VCaP (cell line): ENCODE results near the gene SYNDIG1.

Experiments
- H3K27ac ChIP-seq: fragments of 450-650 bp; 2 replicates; pipeline ENCODE4 v1.5.1; 2017
- TF ChIP-seq, protein P1 (sequence below): fragments of 450-650 bp; conservative IDR thresholded peaks from 2 replicates; pipeline ENCODE4 v1.5.1; 2017; ENCODE audit warnings: mild to moderate bottlenecking, moderate library complexity

Gene SYNDIG1

DNA sequence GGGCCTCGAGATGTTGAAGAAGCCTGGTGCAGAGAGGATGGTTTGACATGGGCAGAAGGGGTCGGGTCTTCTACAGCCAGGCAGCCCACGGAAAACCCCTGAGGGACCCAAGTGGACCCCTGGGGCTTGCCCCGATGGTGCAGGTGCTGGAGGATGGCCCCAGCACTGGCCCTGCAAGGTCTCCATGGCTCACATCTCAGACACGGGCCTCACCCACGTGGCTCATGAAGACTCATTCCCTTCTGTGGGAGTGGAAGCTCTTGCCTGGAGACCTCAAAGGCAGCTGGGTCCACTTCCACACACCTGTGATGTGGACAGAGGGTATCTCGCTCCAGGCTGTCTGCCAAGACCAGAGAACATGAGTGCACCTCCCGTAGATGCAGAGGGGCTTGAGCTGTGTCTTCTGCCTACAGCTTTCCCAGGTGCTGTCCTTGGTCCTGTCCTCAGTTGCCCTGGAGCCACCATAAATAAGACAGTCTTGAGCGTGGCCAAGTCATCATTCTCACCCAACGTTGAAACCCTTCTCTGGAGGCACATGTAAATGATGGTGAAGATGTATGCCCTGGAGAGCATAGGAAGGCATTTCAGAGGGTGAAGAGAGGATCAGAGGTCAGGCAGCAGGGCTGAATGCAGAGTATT lies 108.0 kb downstream of the SYNDIG1 start:
- TF ChIP-seq, protein P1, sequence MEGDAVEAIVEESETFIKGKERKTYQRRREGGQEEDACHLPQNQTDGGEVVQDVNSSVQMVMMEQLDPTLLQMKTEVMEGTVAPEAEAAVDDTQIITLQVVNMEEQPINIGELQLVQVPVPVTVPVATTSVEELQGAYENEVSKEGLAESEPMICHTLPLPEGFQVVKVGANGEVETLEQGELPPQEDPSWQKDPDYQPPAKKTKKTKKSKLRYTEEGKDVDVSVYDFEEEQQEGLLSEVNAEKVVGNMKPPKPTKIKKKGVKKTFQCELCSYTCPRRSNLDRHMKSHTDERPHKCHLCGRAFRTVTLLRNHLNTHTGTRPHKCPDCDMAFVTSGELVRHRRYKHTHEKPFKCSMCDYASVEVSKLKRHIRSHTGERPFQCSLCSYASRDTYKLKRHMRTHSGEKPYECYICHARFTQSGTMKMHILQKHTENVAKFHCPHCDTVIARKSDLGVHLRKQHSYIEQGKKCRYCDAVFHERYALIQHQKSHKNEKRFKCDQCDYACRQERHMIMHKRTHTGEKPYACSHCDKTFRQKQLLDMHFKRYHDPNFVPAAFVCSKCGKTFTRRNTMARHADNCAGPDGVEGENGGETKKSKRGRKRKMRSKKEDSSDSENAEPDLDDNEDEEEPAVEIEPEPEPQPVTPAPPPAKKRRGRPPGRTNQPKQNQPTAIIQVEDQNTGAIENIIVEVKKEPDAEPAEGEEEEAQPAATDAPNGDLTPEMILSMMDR, result no peak
- no peak overlapping the region for H3K27ac ChIP-seq

DNA sequence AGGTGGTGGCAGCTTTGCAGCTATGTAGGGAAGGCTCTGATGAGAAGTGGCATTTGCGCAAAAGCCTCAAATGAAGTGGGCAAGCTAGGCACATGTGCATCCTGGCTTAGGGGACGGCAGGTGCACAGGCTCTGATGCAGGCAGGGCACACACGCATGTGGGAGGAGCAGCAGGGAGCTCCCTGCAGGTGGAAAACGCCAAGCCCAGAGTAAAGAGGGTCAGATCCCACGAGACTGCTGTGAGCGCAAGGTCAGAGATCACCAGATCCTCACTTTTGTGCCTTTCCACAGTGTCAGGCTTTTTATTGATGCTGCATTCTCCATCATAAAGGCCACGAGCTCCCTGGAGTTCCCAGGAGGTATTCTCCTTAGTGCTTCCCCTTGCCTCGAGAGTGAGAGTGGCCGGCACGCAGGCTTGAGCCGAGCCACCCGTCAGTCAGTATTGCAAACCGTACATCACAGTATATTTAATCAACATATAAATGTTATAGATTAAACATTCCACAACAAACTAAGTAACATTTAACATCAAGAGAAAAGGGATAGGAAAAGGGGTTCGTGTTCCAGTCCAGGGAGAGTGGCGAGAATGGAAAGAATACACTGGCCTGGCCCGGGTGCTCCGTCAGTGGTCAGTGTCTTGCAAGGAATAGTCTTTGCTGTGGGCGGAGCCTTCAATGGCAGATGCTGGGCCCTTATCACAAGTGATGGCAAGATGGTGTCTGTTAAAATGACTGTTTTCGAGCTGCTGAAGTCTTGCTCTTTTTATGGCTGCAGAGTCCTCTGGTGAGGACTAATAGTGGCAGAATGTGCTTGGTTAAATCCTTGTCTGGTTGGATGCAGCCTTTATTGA lies 109.4 kb downstream of the SYNDIG1 start:
- TF ChIP-seq, protein P1, result no peak
- H3K27ac ChIP-seq, result no peak overlapping the region

DNA sequence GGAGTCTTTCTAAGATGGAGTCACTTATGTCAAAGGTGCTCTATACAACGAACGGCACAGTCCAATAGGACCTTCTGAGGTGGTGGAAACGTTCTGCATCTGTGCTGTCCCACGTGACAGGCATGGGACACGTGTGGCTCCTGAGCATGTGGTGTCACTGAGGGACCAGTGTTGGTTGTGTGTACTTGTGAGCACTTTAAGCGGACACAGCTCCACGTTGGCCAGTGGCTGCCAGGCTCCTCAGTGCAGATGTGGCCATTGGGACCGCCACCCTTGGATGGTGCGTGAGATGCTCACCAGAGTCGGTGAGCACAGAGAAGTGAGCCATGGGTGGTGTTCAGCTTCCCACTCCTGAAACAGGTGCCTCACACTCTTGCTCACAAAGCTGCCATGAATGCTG lies 110.0 kb downstream of the SYNDIG1 start:
- H3K27ac ChIP-seq, result no peak overlapping the region
- TF ChIP-seq, protein P1, result no peak

DNA sequence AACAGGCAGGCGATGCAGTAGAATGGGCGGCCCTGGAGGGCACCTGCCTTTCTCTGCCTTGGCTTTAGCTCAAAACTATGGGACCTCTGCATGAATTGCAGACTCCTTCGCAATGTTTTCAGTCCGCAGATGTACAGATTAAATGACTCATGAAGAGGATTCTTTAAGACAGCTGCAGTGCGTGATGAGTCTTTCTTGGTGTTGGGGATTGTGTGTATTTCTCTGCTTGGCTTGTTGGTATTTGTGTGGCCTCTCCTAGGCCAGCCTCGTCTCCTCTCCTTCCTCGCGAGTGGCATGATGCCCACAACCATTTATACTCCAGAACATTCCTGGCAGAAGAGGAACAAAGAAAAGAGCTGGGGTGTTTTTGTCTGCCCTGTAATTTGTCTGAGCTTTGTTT lies 110.6 kb downstream of the SYNDIG1 start:
- TF ChIP-seq, protein P1, result no peak
- no peak overlapping the region for H3K27ac ChIP-seq

DNA sequence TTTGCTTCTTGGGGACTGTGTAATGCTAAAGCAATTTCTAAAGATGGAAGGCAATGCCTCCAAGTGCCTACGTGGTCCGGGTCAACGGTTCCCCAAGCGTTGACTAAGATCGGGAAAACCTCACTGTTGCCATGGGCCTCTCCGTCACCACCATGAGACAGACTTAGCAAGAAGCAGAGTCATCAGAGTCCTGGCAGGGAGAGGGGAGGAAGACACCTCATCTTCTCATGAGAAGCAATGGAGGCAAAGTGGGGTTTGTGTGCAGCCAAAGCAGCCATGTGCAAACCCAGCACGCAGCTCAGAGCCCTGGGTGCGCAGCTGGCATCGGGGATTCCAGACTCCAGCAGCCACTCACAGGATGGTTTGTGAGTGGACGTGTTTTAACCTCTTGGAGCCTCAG lies 111.4 kb downstream of the SYNDIG1 start:
- H3K27ac ChIP-seq, result no peak overlapping the region
- TF ChIP-seq, protein P1, result no peak

DNA sequence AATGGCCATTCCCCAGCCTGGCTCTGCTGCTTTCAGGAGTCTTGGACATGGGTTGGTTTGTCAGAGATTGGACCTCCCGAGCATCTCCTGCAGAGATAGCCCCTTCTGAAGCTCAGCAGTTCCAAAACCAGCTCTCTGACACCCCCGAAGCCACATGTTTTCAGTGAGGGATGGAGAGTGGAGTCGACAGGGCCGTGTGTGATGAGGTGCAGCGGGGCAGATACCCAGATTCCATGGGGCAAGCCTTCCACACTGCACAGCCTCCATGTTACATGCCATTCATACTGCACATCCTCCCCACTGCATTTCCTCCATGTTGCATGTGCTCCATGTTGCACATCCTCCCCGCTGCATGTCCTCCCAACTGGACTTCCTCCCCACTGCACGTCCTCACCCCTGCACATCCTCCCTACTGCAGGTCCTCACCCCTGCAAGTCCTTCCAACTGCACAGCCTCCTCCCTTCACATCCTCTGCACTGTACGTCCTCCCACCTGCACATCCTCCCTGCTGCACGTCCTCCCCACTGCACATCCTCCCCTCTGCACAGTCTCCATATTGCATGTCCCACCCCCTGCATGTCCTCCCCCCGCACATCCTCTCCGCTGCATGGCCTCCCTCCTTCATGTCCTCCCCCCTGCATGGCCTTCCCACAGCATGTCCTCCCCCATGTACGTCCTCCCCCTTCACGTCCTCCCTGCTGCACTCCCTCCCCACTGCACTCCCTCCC lies 112.2 kb downstream of the SYNDIG1 start:
- TF ChIP-seq, protein P1, result no peak
- H3K27ac ChIP-seq, result no peak overlapping the region
